AG10803 (cell line): Measurements from ENCODE around the gene CHCHD1.
A peak's percentile ranks its signal among the peaks of the same experiment; 100 is the strongest.

ENCODE experiments used
- DNase-seq: peaks from one replicate; pipeline ENCODE4 v3.0.0; 2010; ENCODE audit warnings: low read depth
- H3K4me3 ChIP-seq: 2 replicates; pipeline ENCODE4 v1.5.1; 2011; ENCODE audit warnings: mild to moderate bottlenecking, low read length, control low read depth
- TF ChIP-seq, protein P1 (sequence below): conservative IDR thresholded peaks from 2 replicates; pipeline ENCODE4 v1.5.1; 2011; ENCODE audit warnings: mild to moderate bottlenecking, low read length, control low read depth, inconsistent platforms

Gene CHCHD1

DNA sequence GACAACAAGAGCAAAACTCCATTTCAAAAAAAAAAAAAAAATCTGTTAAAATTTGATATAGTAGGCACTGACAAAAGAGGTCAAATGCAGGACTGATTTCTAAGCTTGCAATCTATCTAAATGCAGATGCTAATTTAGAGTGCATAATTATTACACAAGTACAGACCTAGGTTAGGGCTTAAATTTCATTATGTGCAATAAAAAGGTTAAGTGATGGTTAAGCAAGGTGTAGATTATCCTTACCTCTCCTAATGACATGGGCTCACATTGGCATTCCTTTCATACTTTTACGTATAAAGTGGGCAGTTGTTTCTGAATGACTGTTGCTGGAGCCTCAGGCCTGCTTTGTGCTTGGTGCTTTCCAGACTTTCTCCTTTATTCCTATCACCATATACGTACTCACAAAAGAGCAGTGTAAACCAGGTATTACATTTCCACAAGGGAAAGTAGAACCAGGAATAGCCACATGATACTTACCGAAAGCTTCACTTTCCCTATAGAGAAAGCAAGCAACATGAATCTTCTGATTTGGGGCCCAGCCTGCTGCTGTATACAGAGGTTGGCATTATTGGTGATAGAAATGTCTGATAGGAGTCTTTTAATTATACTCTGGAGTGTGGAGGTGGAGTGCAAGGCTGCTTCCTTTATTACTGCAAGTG lies 2.2 kb upstream of the CHCHD1 start:
- H3K4me3 ChIP-seq = no peak overlapping the region
- no peak for DNase-seq
- TF ChIP-seq, protein P1, sequence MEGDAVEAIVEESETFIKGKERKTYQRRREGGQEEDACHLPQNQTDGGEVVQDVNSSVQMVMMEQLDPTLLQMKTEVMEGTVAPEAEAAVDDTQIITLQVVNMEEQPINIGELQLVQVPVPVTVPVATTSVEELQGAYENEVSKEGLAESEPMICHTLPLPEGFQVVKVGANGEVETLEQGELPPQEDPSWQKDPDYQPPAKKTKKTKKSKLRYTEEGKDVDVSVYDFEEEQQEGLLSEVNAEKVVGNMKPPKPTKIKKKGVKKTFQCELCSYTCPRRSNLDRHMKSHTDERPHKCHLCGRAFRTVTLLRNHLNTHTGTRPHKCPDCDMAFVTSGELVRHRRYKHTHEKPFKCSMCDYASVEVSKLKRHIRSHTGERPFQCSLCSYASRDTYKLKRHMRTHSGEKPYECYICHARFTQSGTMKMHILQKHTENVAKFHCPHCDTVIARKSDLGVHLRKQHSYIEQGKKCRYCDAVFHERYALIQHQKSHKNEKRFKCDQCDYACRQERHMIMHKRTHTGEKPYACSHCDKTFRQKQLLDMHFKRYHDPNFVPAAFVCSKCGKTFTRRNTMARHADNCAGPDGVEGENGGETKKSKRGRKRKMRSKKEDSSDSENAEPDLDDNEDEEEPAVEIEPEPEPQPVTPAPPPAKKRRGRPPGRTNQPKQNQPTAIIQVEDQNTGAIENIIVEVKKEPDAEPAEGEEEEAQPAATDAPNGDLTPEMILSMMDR = no peak

DNA sequence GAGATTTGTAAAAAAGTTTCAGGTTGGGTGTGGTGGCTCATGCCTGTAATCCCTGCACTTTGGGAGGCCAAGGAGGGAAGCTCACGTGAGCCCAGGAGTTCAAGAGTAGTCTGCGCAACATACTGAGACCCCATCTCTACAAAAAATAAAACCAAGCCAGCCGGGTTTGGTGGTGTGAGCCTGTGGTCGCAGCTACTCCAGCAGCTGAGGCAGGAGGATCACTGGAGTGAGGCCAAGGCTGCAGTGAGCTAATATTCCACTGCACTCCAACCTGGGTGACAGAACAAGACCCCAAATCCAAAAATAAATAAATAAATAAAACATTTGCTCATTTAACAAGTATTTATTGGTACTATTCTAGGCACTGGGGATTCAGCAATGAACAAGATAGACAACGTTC lies 1.5 kb upstream of the CHCHD1 start:
- no peak for DNase-seq
- TF ChIP-seq, protein P1 = no peak
- peak overlapping the region; percentile 88; the same call in 1 of the 2 replicates for H3K4me3 ChIP-seq

DNA sequence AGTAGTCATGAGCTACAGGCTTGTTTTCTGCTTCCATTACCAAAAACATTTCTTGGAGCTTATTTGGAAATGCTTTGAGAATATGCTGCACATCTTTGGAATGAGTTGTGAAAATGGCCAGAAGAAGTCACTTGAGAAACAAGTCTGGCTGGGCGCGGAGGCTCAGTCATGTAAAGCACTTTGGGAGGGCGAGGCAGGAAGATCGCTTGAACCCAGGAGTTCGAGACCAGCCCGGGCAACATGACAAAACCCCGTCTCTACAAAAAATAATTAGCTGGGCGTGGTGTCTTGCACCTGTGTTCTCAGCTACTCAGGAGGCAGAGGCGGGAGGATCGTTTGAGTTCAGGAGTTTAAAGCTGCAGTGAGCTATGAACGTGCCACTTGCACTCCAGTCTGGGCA lies 882 bp upstream of the CHCHD1 start:
- H3K4me3 ChIP-seq = peak overlapping the region; percentile 88
- peak; percentile 37 for DNase-seq
- TF ChIP-seq, protein P1 = no peak

DNA sequence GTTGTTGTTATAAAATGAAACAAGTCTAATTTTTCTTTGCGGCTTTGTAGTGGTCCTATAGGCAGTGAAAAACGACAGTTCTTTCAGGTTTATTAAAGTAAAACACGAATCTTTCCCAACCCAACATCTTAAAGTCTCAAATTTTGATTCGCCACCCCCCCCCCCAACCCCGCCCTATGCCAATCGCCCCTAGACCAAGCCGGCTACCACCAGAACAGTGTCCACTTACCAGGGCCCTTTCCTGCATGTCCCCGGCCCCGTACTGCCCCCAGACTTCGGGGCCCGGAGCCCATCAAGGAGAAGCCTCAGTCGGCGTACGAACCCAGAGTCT lies 335 bp upstream of the CHCHD1 start:
- TF ChIP-seq, protein P1 = no peak
- peak overlapping the region; percentile 88 for H3K4me3 ChIP-seq
- no peak for DNase-seq

DNA sequence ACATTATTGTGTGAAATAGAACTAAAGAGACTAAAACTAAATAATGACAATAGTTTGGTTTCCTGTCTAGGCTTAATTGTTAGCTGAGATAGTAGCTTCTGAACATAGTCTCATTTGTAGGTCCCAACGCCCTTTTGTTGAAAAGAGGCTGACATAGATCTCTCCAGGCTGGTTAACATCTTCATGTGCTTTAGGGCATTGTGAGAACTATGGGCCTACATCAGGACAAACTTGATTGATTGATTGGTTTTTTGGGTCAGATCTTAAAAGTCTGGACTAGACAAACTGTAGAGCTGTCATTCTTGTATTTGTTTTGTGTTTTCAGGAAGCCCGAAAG lies 869 bp downstream of the CHCHD1 start:
- TF ChIP-seq, protein P1 = no peak
- DNase-seq = no peak
- H3K4me3 ChIP-seq = peak overlapping the region; percentile 88

DNA sequence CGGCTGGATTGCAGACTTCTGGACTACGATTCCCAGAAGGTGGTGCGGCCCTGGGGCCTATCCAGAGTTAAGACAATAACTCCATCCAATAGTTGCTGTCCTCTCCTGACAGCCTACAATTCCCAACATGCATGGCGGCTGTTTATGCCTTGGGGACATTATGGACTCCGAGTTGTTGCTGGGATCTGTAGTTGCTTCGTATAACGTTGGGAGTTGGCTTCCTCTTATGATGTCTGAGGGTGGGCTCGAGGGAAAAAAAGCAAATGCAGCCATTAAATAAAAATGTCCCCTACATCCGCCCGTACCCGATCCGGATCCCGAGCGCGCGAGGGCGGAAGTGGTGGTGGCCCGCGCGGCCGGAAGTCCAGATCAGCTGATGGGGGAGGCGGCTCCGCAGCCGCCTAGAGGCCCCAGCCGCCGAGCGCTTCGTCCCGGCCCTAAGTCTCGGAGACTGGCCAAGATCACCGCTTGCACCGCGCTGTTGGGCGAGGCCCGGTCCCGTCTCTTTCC lies 3.4 kb downstream of the CHCHD1 start, which contains the start of gene ZSWIM8:
Gene ZSWIM8 (plus strand): TSS at position 396 of the 510 bp plus-strand sequence. CDS start 273 bp downstream, outside the sequence.
- peak within 1 kb of the TSS; percentile 91 for H3K4me3 ChIP-seq
- TF ChIP-seq, protein P1 = peak; percentile 11; the same call in 1 of the 2 replicates
- peak; percentile 96 for DNase-seq
